ENCODE results near the gene B9D1. TPM values are rescaled to one million over a fixed set of nuclear protein-coding genes. Genes with fewer than 3 reads are reported as not detected.
A peak's percentile ranks its signal among the peaks of the same experiment; 100 is the strongest.

Gene B9D1
- total and polyA plus RNA-seq, 9 of the 15 experiments (the other 6 are each of a cell fraction or from before 2014, with no cell fraction given), result 8.9 to 28.0 (median 17.9) TPM

DNA sequence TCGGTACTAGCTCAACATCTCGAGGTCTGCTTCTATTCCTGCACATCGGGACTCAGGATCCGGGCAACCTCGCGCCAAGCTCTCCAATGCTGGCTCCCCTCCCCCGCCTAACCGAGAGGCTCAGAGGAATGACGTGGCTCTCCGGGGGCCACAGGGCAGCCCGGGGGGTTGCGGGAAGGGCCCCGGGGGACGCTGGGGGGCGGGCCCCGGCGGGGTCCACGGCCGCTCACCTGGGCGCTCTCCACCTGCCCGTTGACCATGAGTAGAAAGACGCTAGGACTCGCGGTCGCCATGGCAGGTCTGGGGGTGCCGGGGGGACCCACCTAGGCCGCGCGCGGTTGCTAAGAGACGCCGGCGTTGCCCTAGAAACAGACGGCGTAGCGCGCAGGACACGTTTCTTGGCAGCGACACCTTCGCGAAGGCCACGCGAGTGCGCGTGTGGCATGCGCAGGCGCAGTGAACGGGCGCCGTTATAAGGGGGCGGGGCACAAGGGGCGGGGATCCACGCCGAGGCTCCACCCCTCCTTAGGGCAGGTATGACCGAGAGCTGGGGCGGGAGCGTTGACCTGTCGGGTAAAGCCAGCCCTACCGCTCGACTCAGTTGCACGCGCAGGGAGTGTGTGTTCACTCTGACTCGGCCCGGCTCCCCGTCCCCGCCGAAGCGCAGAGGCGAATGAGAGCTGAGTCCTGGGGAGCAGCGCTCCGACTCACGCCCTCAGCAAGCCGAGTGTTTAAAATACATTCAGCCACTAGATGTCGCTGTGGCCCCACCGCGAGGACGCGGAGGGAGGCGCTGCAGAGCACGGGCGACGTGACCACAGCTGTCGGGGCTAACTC, at the start of gene B9D1 (continued):
- TF ChIP-seq, protein P1, sequence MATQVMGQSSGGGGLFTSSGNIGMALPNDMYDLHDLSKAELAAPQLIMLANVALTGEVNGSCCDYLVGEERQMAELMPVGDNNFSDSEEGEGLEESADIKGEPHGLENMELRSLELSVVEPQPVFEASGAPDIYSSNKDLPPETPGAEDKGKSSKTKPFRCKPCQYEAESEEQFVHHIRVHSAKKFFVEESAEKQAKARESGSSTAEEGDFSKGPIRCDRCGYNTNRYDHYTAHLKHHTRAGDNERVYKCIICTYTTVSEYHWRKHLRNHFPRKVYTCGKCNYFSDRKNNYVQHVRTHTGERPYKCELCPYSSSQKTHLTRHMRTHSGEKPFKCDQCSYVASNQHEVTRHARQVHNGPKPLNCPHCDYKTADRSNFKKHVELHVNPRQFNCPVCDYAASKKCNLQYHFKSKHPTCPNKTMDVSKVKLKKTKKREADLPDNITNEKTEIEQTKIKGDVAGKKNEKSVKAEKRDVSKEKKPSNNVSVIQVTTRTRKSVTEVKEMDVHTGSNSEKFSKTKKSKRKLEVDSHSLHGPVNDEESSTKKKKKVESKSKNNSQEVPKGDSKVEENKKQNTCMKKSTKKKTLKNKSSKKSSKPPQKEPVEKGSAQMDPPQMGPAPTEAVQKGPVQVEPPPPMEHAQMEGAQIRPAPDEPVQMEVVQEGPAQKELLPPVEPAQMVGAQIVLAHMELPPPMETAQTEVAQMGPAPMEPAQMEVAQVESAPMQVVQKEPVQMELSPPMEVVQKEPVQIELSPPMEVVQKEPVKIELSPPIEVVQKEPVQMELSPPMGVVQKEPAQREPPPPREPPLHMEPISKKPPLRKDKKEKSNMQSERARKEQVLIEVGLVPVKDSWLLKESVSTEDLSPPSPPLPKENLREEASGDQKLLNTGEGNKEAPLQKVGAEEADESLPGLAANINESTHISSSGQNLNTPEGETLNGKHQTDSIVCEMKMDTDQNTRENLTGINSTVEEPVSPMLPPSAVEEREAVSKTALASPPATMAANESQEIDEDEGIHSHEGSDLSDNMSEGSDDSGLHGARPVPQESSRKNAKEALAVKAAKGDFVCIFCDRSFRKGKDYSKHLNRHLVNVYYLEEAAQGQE (IDR thresholded peaks at IDR 0.05; ENCODE audit: borderline replicate concordance), result peak; percentile 91
- TF ChIP-seq, protein P1 (CRISPR knock-in tag; IDR thresholded peaks at IDR 0.05; ENCODE audit: low read depth), result no peak
- TF ChIP-seq ZNF224 (CRISPR knock-in tag; IDR thresholded peaks at IDR 0.05), result no peak
- TF ChIP-seq JUND (IDR thresholded peaks at IDR 0.05; ENCODE audit: borderline replicate concordance, low read depth, low read length), result peak; percentile 33; the same call in 1 of the 2 replicates
- no peak for TF ChIP-seq JUND (tag; IDR thresholded peaks at IDR 0.05; ENCODE audit: borderline replicate concordance, low read depth, low read length)
- peak; percentile 40; the same call in 1 of the 2 replicates for TF ChIP-seq HCFC1 (IDR thresholded peaks at IDR 0.05; ENCODE audit: low read depth, low read length)
- TF ChIP-seq RFX5 (IDR thresholded peaks at IDR 0.05; ENCODE audit: low read depth, low read length), result peak; percentile 74
- TF ChIP-seq SREBF2 (CRISPR knock-in tag; IDR thresholded peaks at IDR 0.05), result no peak
- no peak for TF ChIP-seq NR2C2 (CRISPR knock-in tag; IDR thresholded peaks at IDR 0.05)
- peak; percentile 51; the same call in 1 of the 2 replicates for TF ChIP-seq NR2C2 (tag; IDR thresholded peaks at IDR 0.05)
- no peak for TF ChIP-seq RERE (CRISPR knock-in tag; IDR thresholded peaks at IDR 0.05; ENCODE audit: borderline replicate concordance)
- TF ChIP-seq L3MBTL2 (IDR thresholded peaks at IDR 0.05), result peak; percentile 63; the same call in 1 of the 2 replicates
- peak; percentile 96 for TF ChIP-seq TFAP4 (CRISPR knock-in tag; IDR thresholded peaks at IDR 0.05; ENCODE audit: borderline replicate concordance)

All from K562 (cell line).